Brain pericyte (primary cell): ENCODE data around the gene OMA1.
"Not testable (repeated sequence)": the region's sequence is repeated elsewhere in the genome, so short reads cannot be mapped to it uniquely, and the experiment has no call there.

Experiments
- DNase-seq: peaks from one replicate; pipeline ENCODE4 v3.0.0-alpha.2; 2012; ENCODE audit warnings: low read depth, low spot score

The OMA1 gene

GRCh38 chr1:58528518-58528917 lies 18.0 kb downstream of the OMA1 start:
- DNase-seq, result no peak

- DNase-seq, result no peak
Observed at GRCh38 chr1:58524353-58524945, 22.1 kb downstream of the OMA1 start.

- DNase-seq, result peak; percentile 29
Observed at GRCh38 chr1:58515794-58516401, 30.6 kb downstream of the OMA1 start.

GRCh38 chr1:58513956-58514355 lies 32.6 kb downstream of the OMA1 start:
- DNase-seq, result no peak

GRCh38 chr1:58508629-58509028 lies 37.9 kb downstream of the OMA1 start:
- no peak for DNase-seq

GRCh38 chr1:58505286-58505685 lies 41.2 kb downstream of the OMA1 start:
- no peak for DNase-seq

GRCh38 chr1:58502519-58502918 lies 44.0 kb downstream of the OMA1 start:
- DNase-seq, result no peak

GRCh38 chr1:58500043-58500442 lies 46.5 kb downstream of the OMA1 start:
- DNase-seq, result no peak

- no peak for DNase-seq
Observed at GRCh38 chr1:58497499-58497898, 49.0 kb downstream of the OMA1 start.

GRCh38 chr1:58496042-58496441 lies 50.5 kb downstream of the OMA1 start:
- DNase-seq, result no peak

GRCh38 chr1:58488914-58489313 lies 57.6 kb downstream of the OMA1 start:
- not testable (repeated sequence) for DNase-seq

- DNase-seq, result no peak
Observed at GRCh38 chr1:58487002-58487401, 59.5 kb downstream of the OMA1 start.

- no peak for DNase-seq
Observed at GRCh38 chr1:58481962-58482361, 64.6 kb downstream of the OMA1 start.

GRCh38 chr1:58480191-58480590 lies 66.3 kb downstream of the OMA1 start:
- no peak for DNase-seq

GRCh38 chr1:58477390-58477789 lies 69.1 kb downstream of the OMA1 start:
- DNase-seq, result no peak

- no peak for DNase-seq
Observed at GRCh38 chr1:58476179-58476578, 70.3 kb downstream of the OMA1 start.

GRCh38 chr1:58469476-58469875 lies 77.0 kb downstream of the OMA1 start:
- DNase-seq, result no peak

GRCh38 chr1:58469016-58469415 lies 77.5 kb downstream of the OMA1 start:
- DNase-seq, result no peak

GRCh38 chr1:58468612-58469011 lies 77.9 kb downstream of the OMA1 start:
- no peak for DNase-seq

- no peak for DNase-seq
Observed at GRCh38 chr1:58466630-58467241, 79.8 kb downstream of the OMA1 start.

GRCh38 chr1:58465825-58466629 lies 80.5 kb downstream of the OMA1 start:
- DNase-seq, result no peak

- DNase-seq, result no peak
Observed at GRCh38 chr1:58465176-58465575, 81.3 kb downstream of the OMA1 start.

GRCh38 chr1:58460469-58460868 lies 86.1 kb downstream of the OMA1 start:
- no peak for DNase-seq
